DMS153 (cell line): ENCODE results near the gene SLC22A24.
"Not testable (repeated sequence)": the region's sequence is repeated elsewhere in the genome, so short reads cannot be mapped to it uniquely, and the experiment has no call there.

Source experiments
- DNase-seq: peaks from one replicate; lab custom pipeline; 2025; lab: John Stamatoyannopoulos, UW

The SLC22A24 gene

DNA sequence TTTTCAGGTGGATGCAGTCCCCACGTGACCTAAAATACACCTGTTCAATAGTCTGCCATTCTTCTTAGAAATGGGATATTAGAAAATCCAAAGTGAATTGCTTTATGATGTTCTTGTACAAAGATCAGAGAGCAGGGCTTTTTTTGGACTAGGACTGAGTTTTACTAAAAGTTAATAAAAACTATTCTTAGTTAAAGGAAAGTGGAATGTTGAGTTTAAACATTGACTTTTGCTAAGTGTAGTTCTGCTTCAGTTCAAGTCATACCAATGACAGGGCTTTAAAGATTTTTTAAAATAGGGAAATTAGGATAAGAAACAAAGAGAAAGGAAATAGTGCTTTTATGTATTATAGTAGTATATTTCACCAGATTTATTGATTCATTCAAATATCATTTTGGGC, at the start of gene SLC22A24:
Gene SLC22A24, minus strand, starts transcription at position 101 of the 400 bp plus-strand sequence. CDS start 442 bp downstream, outside the sequence.
- DNase-seq: no peak

GRCh38 chr11:63180536-63180935, 36.5 kb upstream of the SLC22A24 start:
- no peak for DNase-seq

DNA sequence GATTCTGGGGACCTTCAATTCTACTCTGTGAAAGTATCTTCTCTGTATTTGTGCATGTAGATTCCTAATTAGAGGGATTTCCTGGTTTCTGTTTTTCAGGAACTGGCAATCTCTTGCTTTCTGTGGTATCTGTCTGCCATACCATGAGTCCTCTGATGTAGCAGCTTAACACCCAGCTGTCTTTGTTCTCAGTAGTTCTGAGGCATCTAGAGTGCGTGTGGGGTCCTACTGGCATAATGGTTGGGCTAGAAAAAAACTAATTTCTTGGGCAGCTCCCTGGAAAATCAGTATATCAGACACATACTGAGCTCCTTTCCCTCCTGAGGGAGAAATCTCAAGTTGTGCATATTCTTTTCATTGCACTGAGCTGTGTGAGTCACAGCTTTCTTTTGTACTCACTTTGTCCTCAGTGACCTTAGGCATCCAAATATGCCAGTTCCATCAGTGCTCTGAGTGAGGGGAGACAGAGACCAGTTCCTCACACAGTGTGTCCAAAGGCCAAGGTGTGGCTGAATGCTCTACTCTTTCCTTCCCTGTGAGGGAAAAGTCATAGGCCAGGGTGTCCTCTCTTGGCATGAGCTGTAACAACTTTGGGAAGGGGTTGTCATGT, 35.5 kb upstream of the SLC22A24 start:
- DNase-seq: no peak

- no peak for DNase-seq
Observed at GRCh38 chr11:63177872-63178271, 33.9 kb upstream of the SLC22A24 start.

DNA sequence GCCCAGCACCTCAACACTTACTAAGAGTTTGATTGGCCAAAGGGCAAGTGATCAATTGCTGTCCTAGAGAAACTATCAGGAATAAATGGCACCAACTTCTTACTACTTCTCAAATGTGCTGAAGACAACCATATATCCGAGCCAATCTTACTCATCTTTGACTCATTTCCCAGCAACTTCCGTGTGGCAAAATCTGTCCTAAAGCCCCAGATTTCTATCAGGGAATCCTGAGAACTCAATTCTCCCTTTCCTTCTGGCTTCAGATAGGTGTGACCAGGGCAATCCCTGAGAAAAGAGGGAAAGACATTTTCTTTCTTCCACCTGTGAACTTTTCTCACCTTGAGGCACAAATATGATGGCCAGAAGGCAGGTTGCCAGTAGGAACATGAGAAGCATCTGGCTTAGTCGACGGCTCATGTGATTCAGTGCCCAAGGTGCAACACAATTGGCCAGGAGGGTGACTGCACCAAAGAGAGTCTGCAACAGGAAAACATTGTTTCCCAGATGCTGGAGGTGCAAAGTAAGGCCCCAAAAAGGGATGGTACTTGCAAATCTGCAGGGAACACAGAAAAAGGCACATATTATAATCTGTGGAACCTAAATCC, 21.8 kb upstream of the SLC22A24 start:
- DNase-seq: no peak

GRCh38 chr11:63155794-63156193, 11.8 kb upstream of the SLC22A24 start:
- DNase-seq: no peak

DNA sequence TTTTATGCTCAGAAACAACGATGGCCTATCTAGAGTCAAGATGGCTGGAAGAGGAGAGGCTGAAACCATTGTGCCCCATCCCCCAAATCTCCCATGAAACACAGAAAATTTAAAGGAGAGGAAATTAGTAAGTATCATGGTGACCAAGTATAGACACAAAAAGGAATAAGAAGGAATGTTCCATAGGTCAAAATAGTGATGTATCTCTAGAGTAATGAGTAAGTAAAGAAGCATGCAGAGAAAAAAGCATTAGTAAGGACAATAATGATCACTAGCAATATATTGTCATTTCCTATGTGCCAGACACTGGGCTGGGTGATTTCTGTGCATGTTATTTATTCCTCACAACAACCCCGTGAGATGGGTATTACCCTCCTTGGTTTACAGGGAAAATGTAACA, 2.6 kb upstream of the SLC22A24 start:
- DNase-seq: no peak

DNA sequence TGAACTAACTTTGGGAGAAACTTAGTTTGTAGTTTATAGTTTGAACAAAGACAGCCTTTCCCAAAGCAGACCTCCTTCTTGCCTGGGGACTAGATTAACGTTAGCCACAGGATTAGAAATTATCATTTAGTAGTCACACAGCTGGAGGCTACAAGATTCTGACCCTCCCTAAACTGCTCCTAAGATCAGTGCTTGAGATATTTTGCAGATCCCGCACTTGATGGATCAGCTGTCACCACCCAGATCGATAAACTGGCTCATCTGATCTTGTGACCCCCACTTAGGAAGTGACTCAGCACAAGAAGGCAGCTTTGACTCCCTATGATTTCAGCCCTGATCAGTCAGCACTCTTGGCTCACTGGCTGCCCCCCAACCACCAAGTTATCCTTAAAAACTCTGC, 1.6 kb downstream of the SLC22A24 start:
- no peak for DNase-seq

DNA sequence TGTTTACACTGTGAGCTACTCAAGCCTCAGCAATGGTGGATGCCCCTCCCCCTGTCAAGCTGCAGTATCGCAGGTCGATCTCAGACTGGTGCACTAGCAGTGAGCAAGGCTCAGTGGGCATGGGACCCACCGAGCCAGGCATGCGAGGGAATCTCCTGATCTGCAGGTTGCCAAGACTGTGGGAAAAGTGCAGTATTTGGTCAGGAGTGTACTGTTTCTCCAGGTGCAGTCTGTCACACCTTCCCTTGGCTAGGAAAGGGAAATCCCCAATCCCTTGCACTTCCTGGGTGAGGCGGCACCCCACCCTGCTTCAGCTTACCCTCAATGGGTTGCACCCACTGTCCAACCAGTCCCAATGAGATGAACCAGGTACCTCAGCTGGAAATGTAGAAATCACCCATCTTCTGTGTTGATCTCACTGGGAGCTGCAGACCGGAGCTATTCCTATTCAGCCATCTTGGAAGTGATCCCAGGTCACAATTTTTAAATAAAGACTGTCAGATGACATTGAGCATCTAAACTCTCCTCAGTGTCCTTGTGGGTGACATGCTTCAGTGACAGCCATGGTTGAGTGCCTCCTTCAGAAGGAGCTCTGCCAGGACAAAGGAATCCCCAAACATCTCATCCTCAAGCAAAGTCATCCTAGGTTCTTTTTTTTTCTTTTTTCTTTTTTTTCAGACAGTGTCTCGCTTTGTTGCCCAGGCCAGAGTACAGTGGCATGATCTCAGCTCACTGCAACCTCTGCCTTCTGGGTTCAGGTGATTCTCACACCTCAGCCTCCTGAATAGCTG, 10.8 kb downstream of the SLC22A24 start:
- DNase-seq: no peak

GRCh38 chr11:63099555-63099954, 44.5 kb downstream of the SLC22A24 start:
- no peak for DNase-seq

DNA sequence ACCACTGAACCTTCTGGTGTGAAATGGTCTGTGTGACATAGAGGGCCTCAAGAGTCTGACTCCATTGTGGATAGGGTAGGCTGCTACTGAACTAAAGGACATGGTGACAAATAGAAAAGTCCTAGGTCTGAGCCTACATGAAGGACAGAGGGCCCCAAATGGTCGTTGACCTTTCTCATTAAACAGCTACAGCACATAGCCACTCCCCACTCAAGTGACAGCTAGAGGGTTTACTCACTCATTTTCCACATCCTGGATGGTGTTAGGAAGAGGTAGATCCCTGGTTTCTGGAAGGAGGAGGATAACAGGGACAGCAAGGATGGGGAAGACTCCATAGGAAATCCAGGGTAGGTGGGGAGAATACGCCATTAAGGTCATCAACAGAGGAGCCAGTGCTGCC, 63.3 kb downstream of the SLC22A24 start:
- no peak for DNase-seq

- DNase-seq: not testable (repeated sequence)
Observed at GRCh38 chr11:63046203-63046602, 97.8 kb downstream of the SLC22A24 start.

DNA sequence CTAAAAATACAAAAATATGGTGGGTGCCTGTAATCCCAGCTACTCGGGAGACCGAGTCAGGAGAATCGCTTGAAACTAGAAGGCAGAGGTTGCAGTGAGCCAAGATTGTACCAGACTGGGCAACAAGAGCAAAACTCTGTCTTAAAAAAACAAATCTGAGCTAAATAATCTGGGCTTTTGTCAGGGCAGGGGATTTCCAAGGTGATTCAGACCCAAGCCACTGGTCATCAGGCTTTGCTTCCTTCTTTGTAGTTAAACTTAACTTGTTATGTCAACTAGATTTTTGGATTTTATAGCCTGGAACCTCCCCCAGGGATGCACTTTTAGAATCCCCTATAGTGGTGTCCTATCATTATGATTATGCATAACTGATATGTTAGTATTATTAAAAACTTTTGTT, 101.4 kb downstream of the SLC22A24 start:
- no peak for DNase-seq

- no peak for DNase-seq
Observed at GRCh38 chr11:63032457-63032856, 111.6 kb downstream of the SLC22A24 start.
